ENCODE measurements around the gene RIMS3. TPM values are rescaled to one million over a fixed set of nuclear protein-coding genes. Genes with fewer than 3 reads are reported as not detected.

RIMS3 gene
- total RNA-seq, 2 experiments from 2014 or later, result 3.0 to 3.9 TPM

DNA sequence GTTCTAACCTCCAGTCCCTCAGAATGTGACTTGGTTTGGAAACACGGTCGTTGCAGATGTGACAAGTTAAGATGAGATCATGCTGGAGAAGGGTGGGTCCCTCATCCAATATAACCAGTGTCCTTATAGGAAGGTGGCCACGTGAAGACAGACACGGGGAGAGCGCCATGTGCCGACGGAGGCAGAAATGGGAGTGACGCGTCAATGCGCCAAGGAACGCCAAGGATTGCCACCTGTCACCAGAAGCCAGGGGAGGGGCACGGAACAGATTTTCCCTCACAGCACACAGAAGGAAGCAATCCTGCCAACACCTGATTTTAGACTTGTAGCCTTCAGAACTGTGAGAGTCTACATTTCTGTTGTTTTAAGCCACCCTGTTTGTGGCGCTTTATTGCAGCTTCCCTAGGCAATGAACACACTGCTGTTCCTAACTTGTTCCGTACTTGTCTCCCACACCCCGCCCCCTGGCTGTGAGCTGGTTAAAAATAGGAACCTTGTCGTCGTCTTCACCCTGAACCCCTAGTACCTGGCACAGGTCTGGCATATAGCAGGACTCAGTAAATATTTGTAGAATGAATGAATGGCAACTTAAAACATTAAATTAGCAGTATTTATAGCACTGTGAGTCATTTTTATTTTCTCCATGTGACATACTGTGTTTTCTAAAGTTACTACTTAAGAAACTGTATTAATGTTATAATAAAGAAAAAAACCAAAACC is 14.2 kb downstream of the RIMS3 start:
- Mint-ChIP-seq H3K9me3 (no peaks in the 10 kb centered on the region), H3K4me1 (ENCODE audit: low read depth) (peaks cover 7% of the 10 kb centered on the region), H3K4me3 (no peak overlapping the region), H3K36me3 (ENCODE audit: low read depth) (no peaks in the 10 kb centered on the region), H3K27ac (no peak overlapping the region), H3K27me3 (peaks cover 6% of the 10 kb centered on the region)
- no peak for DNase-seq
- ChIA-PET CTCF (interaction anchor here (1.3 kb wide), 1 partner anchor 13 kb away, joined by 3 read pairs; no protein-coding TSS in a partner anchor), POLR2A (no interaction called here)
- intact Hi-C loops (cut with micrococcal nuclease), result no loop called here
- TF ChIP-seq CTCF (IDR thresholded peaks at IDR 0.05), result no peak
- ATAC-seq, result no peak

DNA sequence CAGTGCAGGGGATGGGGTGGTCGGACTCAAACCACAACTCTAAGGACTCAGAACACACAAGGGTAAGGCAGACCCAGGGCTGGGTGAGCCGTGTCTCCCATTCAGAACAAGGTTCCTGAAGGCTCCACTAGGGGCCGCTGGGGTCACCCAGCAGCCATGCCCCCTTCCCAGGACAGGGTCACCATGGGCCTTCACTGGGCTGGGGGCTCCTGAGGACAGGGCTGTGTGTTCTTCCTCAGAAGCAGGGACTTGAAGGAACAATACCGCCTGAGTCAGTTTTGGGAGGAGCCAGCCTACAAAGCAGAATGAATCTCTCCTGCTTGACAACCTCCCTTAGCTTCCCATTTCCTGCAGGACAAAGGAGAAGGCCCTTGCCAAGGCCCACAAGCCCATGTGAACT is 15.4 kb downstream of the RIMS3 start:
- Mint-ChIP-seq H3K27ac (no peak overlapping the region), H3K4me3 (no peak overlapping the region), H3K27me3 (peaks cover 6% of the 10 kb centered on the region), H3K36me3 (ENCODE audit: low read depth) (no peaks in the 10 kb centered on the region), H3K9me3 (no peaks in the 10 kb centered on the region), H3K4me1 (ENCODE audit: low read depth) (peaks cover 7% of the 10 kb centered on the region)
- peak; percentile 74 for ATAC-seq
- peak; percentile 33 for DNase-seq
- peak; percentile 58 for TF ChIP-seq CTCF (IDR thresholded peaks at IDR 0.05)
- CTCF ChIA-PET, result interaction anchor here (1.1 to 1.3 kb wide), 2 partner anchors 12 to 14 kb away, joined by 3 to 5 read pairs; no protein-coding TSS in a partner anchor
- POLR2A ChIA-PET, result interaction anchor here (0.5 kb wide), 1 partner anchor 21 kb away, joined by 3 read pairs; no protein-coding TSS in a partner anchor
- intact Hi-C loops (cut with micrococcal nuclease), result no loop called here

- Mint-ChIP-seq H3K36me3 (ENCODE audit: low read depth) (no peaks in the 10 kb centered on the region), H3K9me3 (no peaks in the 10 kb centered on the region), H3K27ac (no peak overlapping the region), H3K4me3 (no peak overlapping the region), H3K4me1 (ENCODE audit: low read depth) (peaks cover 7% of the 10 kb centered on the region), H3K27me3 (peaks cover 5% of the 10 kb centered on the region)
- ChIA-PET POLR2A (interaction anchor here (0.5 kb wide), 1 partner anchor 21 kb away, joined by 3 read pairs; no protein-coding TSS in a partner anchor), CTCF (interaction anchor here (1.1 to 1.3 kb wide), 2 partner anchors 12 to 15 kb away, joined by 3 to 5 read pairs; no protein-coding TSS in a partner anchor)
- no peak for TF ChIP-seq CTCF (IDR thresholded peaks at IDR 0.05)
- no peak for ATAC-seq
- intact Hi-C loops (cut with micrococcal nuclease), result no loop called here
- DNase-seq, result no peak
Observed at GRCh38 chr1:40649592-40649930, 15.9 kb downstream of the RIMS3 start.

- no peak for DNase-seq
- peaks cover 7% of the 10 kb centered on the region for H3K4me1 Mint-ChIP-seq (ENCODE audit: low read depth)
- ATAC-seq, result no peak
- peaks cover 3% of the 10 kb centered on the region for H3K27me3 Mint-ChIP-seq
- CTCF ChIA-PET, result interaction anchor here (1.1 to 1.8 kb wide), 2 partner anchors 13 to 20 kb away, joined by 5 to 6 read pairs; no protein-coding TSS in a partner anchor
- intact Hi-C loops (cut with micrococcal nuclease), result no loop called here
- TF ChIP-seq CTCF (IDR thresholded peaks at IDR 0.05), result no peak
- H3K9me3 Mint-ChIP-seq, result no peaks in the 10 kb centered on the region
- POLR2A ChIA-PET, result no interaction called here
- no peak overlapping the region for H3K27ac Mint-ChIP-seq
- H3K4me3 Mint-ChIP-seq, result no peak overlapping the region
- H3K36me3 Mint-ChIP-seq (ENCODE audit: low read depth), result no peaks in the 10 kb centered on the region
Observed at GRCh38 chr1:40648928-40649591, 16.4 kb downstream of the RIMS3 start.

DNA sequence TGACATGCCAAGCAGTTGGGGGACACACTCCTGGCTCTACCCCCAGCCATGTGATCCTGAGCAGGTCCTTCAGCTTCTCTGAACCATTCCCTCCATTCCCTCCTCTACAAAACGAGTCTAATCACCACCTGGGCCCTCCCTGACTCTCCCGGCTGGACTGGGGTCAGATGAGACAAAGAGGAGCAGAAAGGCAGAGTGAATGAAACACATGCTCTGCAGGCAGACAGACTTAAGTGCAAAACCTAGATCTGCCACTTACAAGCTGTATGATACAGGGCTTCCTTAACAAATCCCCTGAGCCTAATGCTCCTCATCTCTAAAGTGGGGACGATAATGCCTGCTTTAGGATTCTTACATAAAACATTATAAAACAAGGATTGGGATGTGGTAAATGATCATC is 17.3 kb downstream of the RIMS3 start:
- POLR2A ChIA-PET, result interaction anchor here (0.7 kb wide), 1 partner anchor 9 kb away, joined by 3 read pairs; no protein-coding TSS in a partner anchor
- intact Hi-C loops (cut with micrococcal nuclease), result no loop called here
- H3K4me1 Mint-ChIP-seq (ENCODE audit: low read depth), result peaks cover 7% of the 10 kb centered on the region
- no peak overlapping the region for H3K27ac Mint-ChIP-seq
- no peak overlapping the region for H3K4me3 Mint-ChIP-seq
- TF ChIP-seq CTCF (IDR thresholded peaks at IDR 0.05), result no peak
- ATAC-seq (no peak), DNase-seq (no peak)
- peaks cover 3% of the 10 kb centered on the region for H3K27me3 Mint-ChIP-seq
- no peaks in the 10 kb centered on the region for H3K9me3 Mint-ChIP-seq
- no peaks in the 10 kb centered on the region for H3K36me3 Mint-ChIP-seq (ENCODE audit: low read depth)
- CTCF ChIA-PET, result interaction anchor here (0.6 to 1.8 kb wide), 3 partner anchors 8 to 21 kb away, joined by 3 to 6 read pairs (median 3); no protein-coding TSS in a partner anchor

Data from activated CD8-positive, alpha-beta T cell treated with anti-CD3 and anti-CD28 coated beads for 36 hours (primary cell).